GM19238 (cell line): ENCODE data around the gene PDSS2.
"Not testable (repeated sequence)": the region's sequence is repeated elsewhere in the genome, so short reads cannot be mapped to it uniquely, and the experiment has no call there.

Experiments used
- DNase-seq: peaks from one replicate; pipeline ENCODE4 v3.0.0; 2011; ENCODE audit warnings: low spot score; ENCODE audit not compliant: insufficient read length

The PDSS2 gene

GRCh38 chr6:107323133-107323785, 136.1 kb downstream of the PDSS2 start:
- no peak for DNase-seq

- DNase-seq, result no peak
Measured at GRCh38 chr6:107321793-107322192, 137.6 kb downstream of the PDSS2 start.

DNA sequence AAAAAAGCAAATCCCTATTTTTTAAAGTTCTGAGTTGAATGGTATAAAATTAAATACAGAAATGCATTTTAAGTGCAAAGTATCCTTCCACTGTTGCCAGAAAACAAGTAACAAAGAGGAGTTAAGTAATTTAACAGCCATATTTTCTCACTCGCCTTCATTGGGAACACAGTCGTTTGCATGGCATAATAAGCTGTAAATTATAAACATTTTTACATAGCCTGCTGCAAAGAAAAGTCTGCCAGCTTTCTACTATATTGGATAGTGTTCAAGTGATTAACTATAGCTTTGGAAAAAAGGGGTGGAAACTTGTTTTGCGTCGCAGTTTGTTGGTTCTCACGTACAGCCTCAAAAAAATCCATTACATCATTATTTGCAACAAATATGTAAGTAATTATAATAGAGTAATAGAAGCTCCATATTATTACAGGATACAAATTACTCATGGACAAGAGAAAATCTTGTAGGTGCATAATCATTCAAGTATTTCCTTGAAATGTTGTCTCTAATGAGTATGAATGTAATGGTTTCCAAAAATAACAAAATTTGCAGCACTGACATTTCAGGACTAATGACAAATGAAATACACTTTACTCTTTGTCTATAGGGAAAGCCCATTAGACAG, 139.3 kb downstream of the PDSS2 start:
- DNase-seq, result no peak

DNA sequence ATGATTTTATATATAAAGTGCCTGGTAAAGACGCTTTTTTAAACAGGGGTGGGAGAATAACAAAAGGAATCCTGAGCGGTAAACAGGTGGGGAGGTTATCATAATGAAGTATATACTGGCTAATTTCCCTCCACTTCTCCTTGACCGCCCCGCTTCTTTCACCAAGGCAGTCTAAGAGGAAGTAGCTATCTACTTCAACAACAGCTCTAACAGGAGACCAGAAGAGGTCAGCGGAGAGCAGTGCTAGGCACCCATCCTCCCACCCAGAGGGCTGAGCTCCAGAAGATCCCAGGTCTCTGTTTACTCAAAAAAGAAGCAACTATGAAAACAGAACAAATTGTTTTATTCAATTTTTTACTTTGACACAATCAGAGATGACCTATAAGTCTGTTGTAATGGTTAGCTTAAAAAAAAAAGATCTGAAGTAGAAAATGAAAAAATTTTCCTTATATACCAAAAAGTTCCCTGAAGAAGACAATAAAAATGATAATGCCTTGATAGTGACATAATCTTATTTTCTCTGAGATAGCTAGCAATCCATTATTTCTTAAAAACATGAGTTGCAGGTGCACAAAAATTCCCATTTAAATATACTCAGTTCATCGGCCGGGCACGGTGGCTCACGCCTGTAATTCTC, 141.1 kb downstream of the PDSS2 start:
- DNase-seq, result peak; percentile 29

DNA sequence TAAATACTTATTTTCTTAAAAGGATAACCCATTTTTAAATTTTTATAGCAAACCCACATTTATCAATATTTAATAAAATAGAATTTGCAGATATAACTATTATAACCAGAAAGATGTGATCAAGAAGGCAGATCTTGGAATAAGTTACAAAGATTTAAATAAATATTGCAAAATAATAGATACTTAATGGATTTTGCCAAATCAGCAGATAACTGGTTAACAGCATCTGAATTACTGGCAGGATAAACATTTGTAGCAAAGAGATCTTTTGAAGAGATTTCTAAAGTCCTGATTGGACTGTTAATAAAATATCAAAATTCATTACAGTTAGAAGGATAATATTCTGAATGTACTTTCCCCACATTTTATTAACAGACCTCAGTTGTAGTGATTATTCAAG, 144.2 kb downstream of the PDSS2 start:
- DNase-seq, result no peak

DNA sequence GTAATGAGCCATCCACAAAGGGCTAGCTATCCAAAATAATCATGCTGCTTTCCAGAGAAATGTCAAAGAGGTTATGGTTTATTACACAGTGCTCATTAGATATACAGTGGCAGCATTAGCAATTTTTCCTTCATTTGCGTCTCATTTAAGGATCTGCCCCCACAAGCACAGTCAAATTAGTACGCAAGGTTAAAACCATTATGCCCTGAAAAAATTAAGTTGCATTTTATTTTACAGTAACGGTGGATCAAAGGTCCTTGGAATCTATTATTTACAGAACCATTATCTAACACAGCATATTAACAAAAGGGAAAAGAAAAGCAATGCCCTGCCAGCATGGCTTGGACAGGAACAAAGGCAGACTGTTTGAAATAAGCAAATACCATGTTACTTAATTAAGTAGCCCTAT, 144.8 kb downstream of the PDSS2 start:
- DNase-seq, result no peak

DNA sequence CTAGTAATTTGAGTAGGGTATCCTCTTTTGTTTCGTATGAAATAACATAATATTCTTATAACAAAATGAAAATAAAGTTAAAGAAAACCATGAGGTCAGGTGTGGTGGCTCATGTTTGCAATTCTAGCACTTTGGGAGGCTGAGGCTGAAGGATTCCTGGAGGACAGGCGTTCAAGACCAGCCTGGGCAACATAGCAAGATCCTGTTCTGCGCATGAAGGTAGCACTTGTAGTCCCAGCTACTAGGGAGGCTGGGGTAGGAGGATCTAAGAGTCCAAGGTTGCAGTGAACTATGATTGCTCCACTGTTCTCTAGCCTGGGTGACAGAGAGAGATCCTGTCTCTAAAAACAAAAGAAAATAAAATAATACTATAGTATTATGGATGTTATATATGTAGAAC, 145.6 kb downstream of the PDSS2 start:
- no peak for DNase-seq

GRCh38 chr6:107310362-107310761, 149.0 kb downstream of the PDSS2 start:
- DNase-seq, result no peak

DNA sequence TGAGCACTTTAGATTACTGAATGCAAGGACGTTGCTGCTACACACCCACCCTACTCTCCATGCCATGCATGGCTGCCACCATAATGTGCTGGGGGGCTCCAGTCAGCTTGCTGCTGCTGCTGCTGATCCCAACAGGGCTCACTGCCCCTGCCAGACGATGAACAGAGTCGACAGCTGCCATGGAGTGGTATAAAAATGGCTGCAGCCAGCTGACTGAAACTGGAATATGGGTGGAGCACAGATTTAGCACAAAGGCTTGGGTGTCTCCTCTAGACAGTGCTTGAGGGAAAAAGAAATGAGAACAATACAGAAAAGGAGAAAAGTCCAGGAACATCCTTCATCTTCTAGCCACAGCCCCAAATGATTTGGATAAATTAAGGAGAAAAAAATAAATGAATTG, 150.7 kb downstream of the PDSS2 start:
- no peak for DNase-seq

DNA sequence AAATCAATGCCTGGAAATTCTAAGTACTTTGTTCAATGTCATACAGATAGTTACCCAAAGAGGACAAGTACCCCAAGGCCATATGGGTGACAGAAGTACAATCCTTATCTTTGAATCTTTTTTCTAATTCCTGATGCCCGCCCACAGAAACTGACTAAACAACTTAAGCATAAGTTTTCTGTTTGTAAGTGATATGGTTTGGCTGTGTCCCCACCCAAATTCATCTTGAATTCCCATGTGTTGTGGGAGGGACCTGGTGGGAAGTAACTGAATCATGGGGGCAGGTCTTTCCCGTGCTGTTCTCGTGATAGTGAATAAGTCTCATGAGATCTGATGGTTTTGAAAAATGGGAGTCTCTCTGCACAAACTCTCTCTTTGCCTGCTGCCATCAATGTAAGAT, 153.4 kb downstream of the PDSS2 start:
- DNase-seq, result not testable (repeated sequence)

- DNase-seq, result no peak
Measured at GRCh38 chr6:107305391-107305790, 154.0 kb downstream of the PDSS2 start.

- no peak for DNase-seq
Measured at GRCh38 chr6:107304421-107305025, 154.8 kb downstream of the PDSS2 start.

GRCh38 chr6:107293350-107293749, 166.0 kb downstream of the PDSS2 start:
- DNase-seq, result no peak

DNA sequence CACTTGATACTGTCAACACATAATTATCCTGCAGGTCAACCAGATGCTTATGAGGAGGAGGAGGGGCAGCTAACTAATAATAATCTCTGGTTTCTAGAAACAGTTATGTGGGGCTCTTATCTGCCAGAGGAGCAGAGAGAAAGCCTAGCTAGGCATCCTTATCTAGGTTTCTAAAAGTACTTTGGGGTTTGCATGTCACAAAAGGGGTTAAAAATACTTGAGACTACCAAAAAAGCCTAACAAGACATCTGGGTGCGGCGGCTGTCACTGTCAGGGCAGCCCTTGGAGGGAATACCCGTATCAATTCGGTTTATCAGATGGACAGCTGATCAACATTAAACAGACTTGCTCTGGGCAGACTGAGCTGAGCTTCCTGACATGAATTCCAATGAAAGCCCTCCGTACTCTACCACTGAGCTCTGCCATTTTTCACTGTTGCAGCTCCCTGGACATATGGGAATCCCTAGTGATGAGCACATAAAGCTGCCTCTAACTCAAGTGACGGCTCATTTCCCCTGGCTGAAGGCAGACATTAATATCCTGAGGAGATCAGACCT, 166.6 kb downstream of the PDSS2 start:
- no peak for DNase-seq

DNA sequence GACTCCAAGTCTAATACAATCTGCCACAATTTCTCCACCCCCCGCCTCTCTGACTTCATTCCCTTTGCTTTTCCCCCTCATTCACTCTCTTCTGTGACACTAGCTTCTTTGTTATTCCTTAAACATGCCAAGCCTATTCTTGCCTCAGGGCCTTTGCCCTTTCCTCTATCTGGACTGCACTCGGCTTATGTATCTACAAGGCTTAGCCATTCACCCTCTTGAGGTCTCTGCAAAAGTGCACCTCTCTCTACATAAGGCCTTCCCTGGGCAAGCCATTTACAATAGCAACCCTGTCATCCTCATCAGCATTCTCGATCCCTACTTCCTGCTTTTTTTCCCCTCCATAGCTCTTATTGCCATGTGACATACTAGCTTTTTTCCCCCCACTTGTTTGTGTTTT, 168.9 kb downstream of the PDSS2 start:
- DNase-seq, result no peak

DNA sequence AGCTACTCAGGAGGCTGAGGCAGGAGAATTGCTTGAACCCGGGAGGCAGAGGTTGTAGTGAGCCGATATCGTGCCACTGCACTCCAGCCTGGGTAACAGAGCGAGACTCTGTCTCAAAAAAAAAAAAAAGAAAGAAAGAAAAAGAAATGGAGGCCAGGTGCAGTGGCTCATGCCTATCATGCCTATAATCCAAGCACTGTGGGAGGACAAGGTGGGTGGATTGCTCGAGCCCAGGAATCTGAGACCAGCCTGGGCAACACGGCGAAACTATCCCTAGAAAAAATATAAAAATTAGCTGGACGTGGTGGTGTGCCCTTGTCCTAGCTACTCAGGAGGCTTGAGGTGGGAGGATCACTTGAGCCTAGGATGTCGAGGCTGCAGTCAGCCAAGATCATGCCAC, 170.1 kb downstream of the PDSS2 start:
- DNase-seq, result not testable (repeated sequence)

DNA sequence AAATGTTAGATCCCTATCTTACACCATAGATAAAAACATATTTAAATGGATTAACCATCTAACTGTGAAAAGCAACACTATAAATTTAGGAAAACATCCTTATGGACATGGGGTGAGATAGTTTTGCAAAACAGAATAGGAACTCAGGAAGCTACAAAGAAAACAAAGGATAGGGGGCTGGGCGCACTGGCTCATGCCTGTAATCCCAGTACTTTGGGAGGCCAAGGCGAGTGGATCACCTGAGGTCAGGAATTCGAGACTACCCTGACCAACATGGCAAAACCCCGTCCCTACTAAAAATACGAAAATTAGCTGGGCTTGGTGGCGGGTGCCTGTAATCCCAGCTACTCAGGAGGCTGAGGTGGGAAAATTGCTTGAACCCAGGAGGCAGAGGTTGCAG, 173.7 kb downstream of the PDSS2 start:
- DNase-seq, result not testable (repeated sequence)

- no peak for DNase-seq
Measured at GRCh38 chr6:107284805-107285204, 174.6 kb downstream of the PDSS2 start.

DNA sequence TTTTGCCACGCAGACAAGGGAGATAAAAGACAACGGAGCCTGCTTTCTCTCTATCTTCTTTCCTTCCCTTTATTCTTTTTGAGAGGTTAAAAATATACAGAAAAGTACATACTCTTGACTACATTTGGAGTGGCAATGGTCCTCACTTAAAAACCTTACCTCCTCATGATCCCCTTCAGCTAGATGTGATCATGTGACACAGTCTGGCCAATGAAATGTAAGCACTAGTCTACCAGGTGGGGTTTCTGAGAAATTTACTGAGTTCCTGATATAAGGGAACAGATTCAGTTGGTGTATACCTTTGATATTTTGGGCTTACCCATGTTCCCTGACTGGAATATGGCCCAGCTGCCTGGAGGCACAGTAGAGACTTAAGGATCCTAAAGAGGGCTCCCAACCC, 178.6 kb downstream of the PDSS2 start:
- no peak for DNase-seq

DNA sequence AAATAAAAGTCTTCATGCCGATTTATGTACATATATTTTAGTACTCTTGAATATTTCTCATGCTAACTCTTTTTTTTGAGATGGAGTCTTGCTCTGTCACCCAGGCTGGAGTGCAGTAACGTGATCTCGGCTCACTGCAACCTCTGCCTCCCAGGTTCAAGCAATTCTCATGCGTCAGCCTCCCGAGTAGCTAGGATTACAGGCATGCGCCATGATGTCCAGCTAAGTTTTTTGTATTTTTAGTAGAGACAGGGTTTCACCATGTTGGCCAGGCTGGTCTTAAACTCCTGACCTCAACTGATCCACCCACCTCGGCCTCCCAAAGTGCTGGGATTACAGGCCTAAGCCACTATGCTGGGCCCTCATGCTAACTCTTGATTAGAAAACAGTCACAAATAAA, 179.4 kb downstream of the PDSS2 start:
- not testable (repeated sequence) for DNase-seq

- DNase-seq, result no peak
Measured at GRCh38 chr6:107275330-107275865, 184.0 kb downstream of the PDSS2 start.

GRCh38 chr6:107274288-107274687, 185.1 kb downstream of the PDSS2 start:
- no peak for DNase-seq
